Activated CD8-positive, alpha-beta memory T cell treated with anti-CD3 and anti-CD28 coated beads, Interleukin-2, amount 10 ng/mL, durations not matched to agents 7 days and 5 days (primary cell): ENCODE results near the gene RPGRIP1L. TPM values are rescaled to one million over a fixed set of nuclear protein-coding genes. Genes with fewer than 3 reads are reported as not detected.
"Not testable (repeated sequence)": the region's sequence is repeated elsewhere in the genome, so short reads cannot be mapped to it uniquely, and the experiment has no call there.

Experiments
- ATAC-seq: fragments of 150-1000 bp; cut with Tn5 transposase; one replicate; pipeline ENCODE4 v1.10.0; 2021; ENCODE audit warnings: moderate library complexity
- CTCF ChIA-PET: fragments of 350-600 bp; sonication (Branson Sonifier 250); formaldehyde crosslinking; loops from one replicate; lab custom pipeline; 2021; ENCODE audit warnings: antibody characterized with exemption; lab: Charles Lee
- DNase-seq: peaks from one replicate; pipeline ENCODE4 v3.0.0-alpha.2; 2020
- H3K27ac Mint-ChIP-seq: one replicate; pipeline ENCODE4 v1.8.0; 2021; ENCODE audit warnings: mild to moderate bottlenecking, mixed read lengths
- H3K27me3 Mint-ChIP-seq: one replicate; pipeline ENCODE4 v1.8.0; 2021; ENCODE audit warnings: mixed read lengths
- H3K36me3 Mint-ChIP-seq: one replicate; pipeline ENCODE4 v1.8.0; 2021; ENCODE audit warnings: mild to moderate bottlenecking, mixed read lengths
- H3K4me1 Mint-ChIP-seq: one replicate; pipeline ENCODE4 v1.8.0; 2021; ENCODE audit warnings: mixed read lengths
- H3K4me3 Mint-ChIP-seq: one replicate; pipeline ENCODE4 v1.8.0; 2021; ENCODE audit warnings: mild to moderate bottlenecking, moderate library complexity, mixed read lengths
- H3K9me3 Mint-ChIP-seq: one replicate; pipeline ENCODE4 v1.8.0; 2022; ENCODE audit warnings: low read depth, mixed read lengths
- total RNA-seq, 2 experiments: library from RNA; stranded (reverse); gene quantifications; one replicate each; pipeline ENCODE4 v1.2.3, GENCODE V29; 2021

Gene RPGRIP1L
- total RNA-seq, 2 experiments from 2014 or later: 5.6 to 6.9 TPM

- H3K36me3 Mint-ChIP-seq, H3K4me3 Mint-ChIP-seq, H3K4me1 Mint-ChIP-seq: not testable (repeated sequence)
Observed at GRCh38 chr16:53698271-53698670, 5.4 kb downstream of the RPGRIP1L start.

GRCh38 chr16:53695070-53695469 is 8.6 kb downstream of the RPGRIP1L start:
- Mint-ChIP-seq H3K36me3 (peaks cover 9% of the 10 kb centered on the region), H3K27me3 (no peaks in the 10 kb centered on the region)

More at GRCh38 chr16:53698271-53698670, 5.4 kb downstream of the RPGRIP1L start:
- H3K27ac Mint-ChIP-seq, CTCF ChIA-PET, H3K27me3 Mint-ChIP-seq, DNase-seq, ATAC-seq, H3K9me3 Mint-ChIP-seq: not testable (repeated sequence)

DNA sequence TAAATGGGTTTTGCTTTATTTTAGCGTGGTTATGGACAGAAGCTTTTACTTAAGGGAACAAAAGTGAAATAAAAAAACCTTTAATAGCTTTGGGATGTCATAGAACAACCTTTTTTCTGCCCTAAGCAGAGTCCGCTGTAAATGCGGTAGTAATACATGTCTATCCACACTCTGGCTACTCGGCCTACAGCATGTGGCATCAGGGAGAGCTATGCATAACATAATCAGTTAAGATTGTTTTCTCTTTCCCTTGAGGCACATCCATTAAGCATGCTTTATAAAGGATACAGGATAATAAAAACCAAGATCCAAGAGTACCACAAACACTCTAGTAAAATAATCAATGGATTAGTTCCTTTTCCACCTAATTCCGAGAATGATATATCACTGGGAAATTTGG is 10.3 kb downstream of the RPGRIP1L start:
- Mint-ChIP-seq H3K9me3 (no peaks in the 10 kb centered on the region), H3K4me3 (no peak overlapping the region), H3K27me3 (no peaks in the 10 kb centered on the region), H3K27ac (no peak overlapping the region), H3K4me1 (no peaks in the 10 kb centered on the region), H3K36me3 (peaks cover 7% of the 10 kb centered on the region)
- CTCF ChIA-PET: no interaction called here
- DNase-seq: no peak
- ATAC-seq: no peak

More at GRCh38 chr16:53695070-53695469, 8.6 kb downstream of the RPGRIP1L start:
- no peaks in the 10 kb centered on the region for H3K9me3 Mint-ChIP-seq
- DNase-seq (no peak), ATAC-seq (no peak)
- H3K4me1 Mint-ChIP-seq: no peaks in the 10 kb centered on the region
- no peak overlapping the region for H3K27ac Mint-ChIP-seq
- CTCF ChIA-PET: no interaction called here
- H3K4me3 Mint-ChIP-seq: no peak overlapping the region

- no peak overlapping the region for H3K4me3 Mint-ChIP-seq
- ATAC-seq (no peak), DNase-seq (no peak)
- no peaks in the 10 kb centered on the region for H3K27me3 Mint-ChIP-seq
- H3K4me1 Mint-ChIP-seq: no peaks in the 10 kb centered on the region
- no peak overlapping the region for H3K27ac Mint-ChIP-seq
- H3K9me3 Mint-ChIP-seq: no peaks in the 10 kb centered on the region
- peaks cover 7% of the 10 kb centered on the region for H3K36me3 Mint-ChIP-seq
- CTCF ChIA-PET: no interaction called here
Observed at GRCh38 chr16:53692146-53692545, 11.5 kb downstream of the RPGRIP1L start.

GRCh38 chr16:53690771-53691170 is 12.9 kb downstream of the RPGRIP1L start:
- CTCF ChIA-PET: interaction anchor here (0.9 to 1.1 kb wide), 2 partner anchors 8 to 53 kb away, joined by 3 to 4 read pairs; no protein-coding TSS in a partner anchor
- H3K9me3 Mint-ChIP-seq: no peaks in the 10 kb centered on the region
- H3K27ac Mint-ChIP-seq: no peak overlapping the region
- DNase-seq (no peak), ATAC-seq (no peak)
- H3K4me3 Mint-ChIP-seq: no peak overlapping the region
- H3K4me1 Mint-ChIP-seq: no peaks in the 10 kb centered on the region
- H3K36me3 Mint-ChIP-seq: peaks cover 5% of the 10 kb centered on the region
- no peaks in the 10 kb centered on the region for H3K27me3 Mint-ChIP-seq

DNA sequence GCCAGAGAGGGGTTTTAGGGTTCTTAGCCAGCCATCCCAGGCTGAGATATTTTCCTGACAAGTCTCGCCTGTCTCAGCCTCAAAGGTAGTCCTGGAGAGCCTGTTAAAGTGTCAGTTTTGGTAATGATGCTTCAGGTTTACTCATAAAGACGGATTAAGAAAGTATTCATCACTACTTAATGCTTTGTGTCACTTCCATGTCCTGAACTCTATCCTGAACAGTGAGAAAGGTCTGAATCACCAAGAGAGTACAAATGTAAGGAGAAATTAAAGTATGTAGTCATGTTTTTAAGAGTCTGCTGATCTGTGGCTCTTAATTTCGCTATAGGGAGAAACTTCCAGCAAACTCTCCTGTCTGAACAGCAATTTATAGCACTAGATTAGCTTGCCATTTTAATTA is 14.0 kb downstream of the RPGRIP1L start:
- H3K4me1 Mint-ChIP-seq: no peaks in the 10 kb centered on the region
- no peak for DNase-seq
- CTCF ChIA-PET: no interaction called here
- H3K36me3 Mint-ChIP-seq: peaks cover 12% of the 10 kb centered on the region
- no peak overlapping the region for H3K4me3 Mint-ChIP-seq
- H3K9me3 Mint-ChIP-seq: no peaks in the 10 kb centered on the region
- no peak overlapping the region for H3K27ac Mint-ChIP-seq
- H3K27me3 Mint-ChIP-seq: no peaks in the 10 kb centered on the region
- ATAC-seq: no peak

DNA sequence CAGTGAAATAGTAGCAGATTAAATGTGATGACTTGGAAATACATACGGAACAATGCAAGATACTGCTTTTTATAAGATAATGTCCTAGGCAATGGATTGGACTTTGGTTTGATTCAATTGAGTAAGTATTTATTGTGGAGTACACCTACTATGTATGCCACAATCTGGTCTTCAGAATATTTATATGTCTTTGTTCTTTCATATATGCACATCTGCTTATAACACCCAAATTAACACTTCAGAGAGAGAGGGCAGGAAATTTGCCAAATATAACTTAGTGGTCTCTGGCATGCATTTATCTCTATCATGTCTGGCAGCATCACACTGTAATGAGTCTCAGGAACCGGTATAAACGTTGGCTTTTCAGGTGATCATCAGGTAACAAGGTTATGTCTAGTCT is 16.9 kb downstream of the RPGRIP1L start:
- CTCF ChIA-PET: no interaction called here
- Mint-ChIP-seq H3K9me3 (no peaks in the 10 kb centered on the region), H3K4me3 (no peak overlapping the region), H3K27me3 (no peaks in the 10 kb centered on the region), H3K4me1 (no peaks in the 10 kb centered on the region), H3K36me3 (peaks cover 21% of the 10 kb centered on the region), H3K27ac (no peak overlapping the region)
- DNase-seq: no peak
- ATAC-seq: no peak

DNA sequence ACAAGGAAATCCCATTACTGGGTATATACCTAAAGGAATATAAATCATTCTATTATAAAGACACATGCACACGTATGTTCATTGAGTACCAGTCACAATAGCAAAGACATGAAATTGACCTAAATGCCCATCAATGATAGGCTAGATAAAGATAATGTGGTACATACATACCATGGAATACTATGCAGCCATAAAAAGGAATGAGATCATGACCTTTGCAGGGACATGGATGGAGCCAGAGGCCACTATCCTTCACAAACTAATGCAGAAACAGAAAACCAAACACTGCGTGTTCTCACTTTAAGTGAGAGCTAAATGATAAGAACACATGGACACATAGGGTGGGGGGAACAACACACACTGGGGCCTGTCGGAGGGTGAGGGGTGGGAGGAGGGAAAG is 18.3 kb downstream of the RPGRIP1L start:
- H3K27ac Mint-ChIP-seq, H3K9me3 Mint-ChIP-seq, H3K4me3 Mint-ChIP-seq, H3K27me3 Mint-ChIP-seq, CTCF ChIA-PET, DNase-seq, H3K4me1 Mint-ChIP-seq, ATAC-seq: not testable (repeated sequence)
- peaks cover 23% of the 10 kb centered on the region for H3K36me3 Mint-ChIP-seq

- CTCF ChIA-PET: interaction anchor here (1.5 kb wide), 1 partner anchor 10 kb away, joined by 4 read pairs; no protein-coding TSS in a partner anchor
- DNase-seq (no peak), ATAC-seq (no peak)
- H3K4me3 Mint-ChIP-seq: no peak overlapping the region
- no peaks in the 10 kb centered on the region for H3K9me3 Mint-ChIP-seq
- H3K4me1 Mint-ChIP-seq: no peaks in the 10 kb centered on the region
- no peaks in the 10 kb centered on the region for H3K27me3 Mint-ChIP-seq
- no peak overlapping the region for H3K27ac Mint-ChIP-seq
- H3K36me3 Mint-ChIP-seq: peaks cover 22% of the 10 kb centered on the region
Observed at GRCh38 chr16:53681354-53681753, 22.3 kb downstream of the RPGRIP1L start.

- ATAC-seq: no peak
- Mint-ChIP-seq H3K9me3 (no peaks in the 10 kb centered on the region), H3K27me3 (no peaks in the 10 kb centered on the region), H3K4me1 (no peaks in the 10 kb centered on the region), H3K4me3 (no peak overlapping the region), H3K27ac (no peak overlapping the region), H3K36me3 (peaks cover 22% of the 10 kb centered on the region)
- DNase-seq: no peak
- CTCF ChIA-PET: no interaction called here
Observed at GRCh38 chr16:53680756-53681155, 22.9 kb downstream of the RPGRIP1L start.

- no peak overlapping the region for H3K27ac Mint-ChIP-seq
- no peak for ATAC-seq
Observed at GRCh38 chr16:53678756-53679343, 24.8 kb downstream of the RPGRIP1L start.

DNA sequence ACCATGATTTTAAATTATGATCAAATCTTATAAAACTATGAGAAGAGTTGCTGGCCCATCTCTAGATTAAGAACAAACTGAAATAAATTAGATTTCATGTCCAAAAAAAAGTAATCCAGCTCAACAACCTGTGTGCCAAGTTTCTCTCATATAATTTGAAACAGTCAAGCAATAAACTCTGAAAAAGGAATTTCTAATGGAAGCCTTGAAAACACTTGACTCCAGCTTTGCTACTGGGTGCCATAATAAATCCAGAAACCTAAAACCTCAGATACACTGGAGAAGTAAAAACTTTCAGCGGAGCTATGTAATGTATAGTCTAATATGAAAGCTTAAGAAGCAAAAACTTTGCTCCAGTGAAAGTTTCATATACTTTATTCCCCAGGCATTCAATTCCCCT is 25.5 kb downstream of the RPGRIP1L start:
- no peak for DNase-seq
- ATAC-seq: no peak
- peaks cover 5% of the 10 kb centered on the region for H3K36me3 Mint-ChIP-seq
- no peak overlapping the region for H3K27ac Mint-ChIP-seq
- H3K9me3 Mint-ChIP-seq: no peaks in the 10 kb centered on the region
- no peaks in the 10 kb centered on the region for H3K27me3 Mint-ChIP-seq
- CTCF ChIA-PET: interaction anchor here (0.9 to 1.4 kb wide), 2 partner anchors 22 to 67 kb away, joined by 3 read pairs; no protein-coding TSS in a partner anchor
- H3K4me3 Mint-ChIP-seq: no peak overlapping the region
- H3K4me1 Mint-ChIP-seq: no peaks in the 10 kb centered on the region

More at GRCh38 chr16:53678756-53679343, 24.8 kb downstream of the RPGRIP1L start:
- peaks cover 12% of the 10 kb centered on the region for H3K36me3 Mint-ChIP-seq
- no peak overlapping the region for H3K4me3 Mint-ChIP-seq
- no peaks in the 10 kb centered on the region for H3K9me3 Mint-ChIP-seq
- H3K4me1 Mint-ChIP-seq: no peaks in the 10 kb centered on the region
- CTCF ChIA-PET: interaction anchor here (0.9 to 1.4 kb wide), 2 partner anchors 22 to 66 kb away, joined by 3 read pairs; no protein-coding TSS in a partner anchor
- DNase-seq: no peak
- no peaks in the 10 kb centered on the region for H3K27me3 Mint-ChIP-seq

DNA sequence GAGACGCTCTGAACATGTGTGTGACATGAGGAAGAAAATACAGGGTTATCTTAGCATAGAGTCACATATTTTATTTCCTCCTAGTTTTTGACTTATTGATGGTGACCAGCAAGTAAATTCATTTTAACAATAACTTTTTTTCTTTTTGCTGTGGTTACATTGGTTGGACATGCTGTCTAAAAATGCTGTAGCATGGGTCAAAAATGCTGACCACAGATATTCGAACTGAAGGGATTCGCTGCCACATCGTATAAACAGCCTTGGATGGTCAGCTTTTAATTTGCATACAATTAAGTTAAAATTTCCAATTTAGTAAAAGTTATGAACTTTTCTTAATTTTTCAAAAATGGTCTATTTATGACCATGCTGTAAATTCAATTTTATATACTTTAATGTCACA is 30.5 kb downstream of the RPGRIP1L start:
- CTCF ChIA-PET: no interaction called here

GRCh38 chr16:53672461-53672860 is 31.2 kb downstream of the RPGRIP1L start:
- Mint-ChIP-seq H3K4me3 (no peak overlapping the region), H3K27me3 (no peaks in the 10 kb centered on the region), H3K4me1 (no peaks in the 10 kb centered on the region), H3K36me3 (no peaks in the 10 kb centered on the region), H3K27ac (no peak overlapping the region), H3K9me3 (no peaks in the 10 kb centered on the region)
- no peak for ATAC-seq
- CTCF ChIA-PET: no interaction called here
- no peak for DNase-seq

More for the DNA sequence above, 30.5 kb downstream of the RPGRIP1L start:
- H3K4me1 Mint-ChIP-seq: no peaks in the 10 kb centered on the region
- no peak overlapping the region for H3K27ac Mint-ChIP-seq
- H3K9me3 Mint-ChIP-seq: no peaks in the 10 kb centered on the region
- H3K4me3 Mint-ChIP-seq: no peak overlapping the region
- no peak for DNase-seq
- H3K36me3 Mint-ChIP-seq: no peaks in the 10 kb centered on the region
- no peak for ATAC-seq
- H3K27me3 Mint-ChIP-seq: no peaks in the 10 kb centered on the region
